ENCODE results near the gene TUBB6. TPM values are rescaled to one million over a fixed set of nuclear protein-coding genes. Genes with fewer than 3 reads are reported as not detected.

Gene TUBB6
- total RNA-seq, 4 donors from 2014 or later: 20.7 to 111 (median 50.5) TPM

DNA sequence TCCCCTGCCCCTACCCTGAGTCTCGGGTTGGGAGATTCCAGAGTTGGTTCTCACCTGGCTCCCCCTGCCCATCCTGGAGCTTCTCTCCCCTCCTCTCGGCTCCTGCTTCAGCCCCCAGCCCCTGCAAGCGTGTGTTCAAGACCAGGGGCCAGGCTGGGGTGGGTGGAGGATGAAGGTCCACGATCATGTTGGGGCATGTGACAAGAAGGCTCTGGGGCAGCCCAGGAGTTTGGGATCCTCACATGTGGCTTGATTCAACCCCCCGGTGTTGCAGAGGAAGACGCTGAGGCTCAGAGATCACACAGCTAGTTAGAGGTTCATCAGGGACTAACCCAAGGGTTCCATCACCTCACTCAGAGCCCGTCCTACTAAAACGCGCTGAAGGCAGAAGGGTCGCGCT is 14.2 kb upstream of the TUBB6 start:
- H3K9me3 ChIP-seq: no peaks in the 10 kb centered on the region
- no peak overlapping the region for H3K4me3 ChIP-seq
- H3K27ac ChIP-seq: no peak overlapping the region
- H3K27me3 ChIP-seq: no peaks in the 10 kb centered on the region
- peaks cover 0 to 2% (median 0%) of the 10 kb centered on the region in 4 donors for H3K4me1 ChIP-seq
- TF ChIP-seq, protein P1, sequence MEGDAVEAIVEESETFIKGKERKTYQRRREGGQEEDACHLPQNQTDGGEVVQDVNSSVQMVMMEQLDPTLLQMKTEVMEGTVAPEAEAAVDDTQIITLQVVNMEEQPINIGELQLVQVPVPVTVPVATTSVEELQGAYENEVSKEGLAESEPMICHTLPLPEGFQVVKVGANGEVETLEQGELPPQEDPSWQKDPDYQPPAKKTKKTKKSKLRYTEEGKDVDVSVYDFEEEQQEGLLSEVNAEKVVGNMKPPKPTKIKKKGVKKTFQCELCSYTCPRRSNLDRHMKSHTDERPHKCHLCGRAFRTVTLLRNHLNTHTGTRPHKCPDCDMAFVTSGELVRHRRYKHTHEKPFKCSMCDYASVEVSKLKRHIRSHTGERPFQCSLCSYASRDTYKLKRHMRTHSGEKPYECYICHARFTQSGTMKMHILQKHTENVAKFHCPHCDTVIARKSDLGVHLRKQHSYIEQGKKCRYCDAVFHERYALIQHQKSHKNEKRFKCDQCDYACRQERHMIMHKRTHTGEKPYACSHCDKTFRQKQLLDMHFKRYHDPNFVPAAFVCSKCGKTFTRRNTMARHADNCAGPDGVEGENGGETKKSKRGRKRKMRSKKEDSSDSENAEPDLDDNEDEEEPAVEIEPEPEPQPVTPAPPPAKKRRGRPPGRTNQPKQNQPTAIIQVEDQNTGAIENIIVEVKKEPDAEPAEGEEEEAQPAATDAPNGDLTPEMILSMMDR (IDR thresholded peaks at IDR 0.05): no peak
- no peak for TF ChIP-seq POLR2A (IDR thresholded peaks at IDR 0.05)
- H3K36me3 ChIP-seq: no peaks in the 10 kb centered on the region
- DNase-seq: peak in 1 of 3 donors; percentile 3

DNA sequence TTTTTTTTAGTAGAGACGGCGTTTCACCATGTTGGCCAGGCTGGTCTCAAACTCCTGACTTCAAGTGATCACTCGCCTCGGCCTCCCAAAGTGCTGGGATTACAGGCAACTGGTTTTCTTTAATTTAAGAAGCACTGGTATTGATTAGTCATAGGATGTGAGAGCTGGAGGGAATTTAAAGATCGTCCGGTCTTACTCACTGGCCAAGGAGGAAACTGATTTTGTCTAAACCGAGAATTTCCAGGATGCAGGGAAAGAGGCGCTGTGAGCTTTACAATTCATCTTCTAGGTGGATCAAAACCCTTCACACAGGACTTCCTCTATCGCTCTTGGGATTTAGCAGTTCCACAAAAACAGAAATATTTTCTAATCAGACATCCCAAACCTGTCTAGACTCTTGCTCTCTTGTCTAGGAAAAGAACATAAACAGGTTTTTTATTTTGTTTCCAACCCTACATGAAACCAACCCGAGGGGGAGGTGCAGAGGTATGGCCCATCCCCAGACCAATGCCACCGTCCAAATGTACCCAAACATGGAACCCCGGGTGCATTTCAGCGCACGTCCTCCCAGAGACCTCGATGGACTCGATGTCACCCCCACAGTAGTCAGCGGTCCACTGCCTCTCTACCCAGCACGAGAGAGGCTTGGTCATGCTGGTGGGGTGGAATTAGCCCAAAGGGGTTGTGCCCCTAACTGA is 12.5 kb upstream of the TUBB6 start:
- no peaks in the 10 kb centered on the region for H3K9me3 ChIP-seq
- no peaks in the 10 kb centered on the region for H3K4me1 ChIP-seq
- DNase-seq: peak in 1 of 3 donors; percentile 5
- no peak overlapping the region for H3K27ac ChIP-seq
- H3K36me3 ChIP-seq: no peaks in the 10 kb centered on the region
- no peak for TF ChIP-seq POLR2A (IDR thresholded peaks at IDR 0.05)
- TF ChIP-seq, protein P1 (IDR thresholded peaks at IDR 0.05): no peak
- H3K4me3 ChIP-seq: no peak overlapping the region
- no peaks in the 10 kb centered on the region for H3K27me3 ChIP-seq

DNA sequence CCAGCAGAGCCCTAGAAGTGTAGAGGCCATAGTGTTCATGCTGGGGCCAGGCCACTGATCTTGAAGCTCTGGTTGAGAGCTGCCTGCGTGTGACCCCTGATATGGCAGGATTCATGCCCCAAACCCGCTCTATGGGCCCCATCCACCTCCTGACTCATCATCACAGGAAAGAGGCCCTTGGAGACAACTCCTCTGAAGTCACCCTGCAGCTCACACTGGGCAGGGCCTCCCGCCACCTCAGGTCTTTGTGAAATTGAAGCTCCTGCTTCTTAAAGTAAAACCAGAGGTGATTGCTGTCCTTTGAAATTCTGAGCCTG is 12.0 kb upstream of the TUBB6 start:
- no peak for DNase-seq
- H3K4me1 ChIP-seq: no peaks in the 10 kb centered on the region
- no peaks in the 10 kb centered on the region for H3K27me3 ChIP-seq
- no peaks in the 10 kb centered on the region for H3K9me3 ChIP-seq
- no peak overlapping the region for H3K4me3 ChIP-seq
- no peak for TF ChIP-seq POLR2A (IDR thresholded peaks at IDR 0.05)
- TF ChIP-seq, protein P1 (IDR thresholded peaks at IDR 0.05): no peak
- H3K36me3 ChIP-seq: no peaks in the 10 kb centered on the region
- no peak overlapping the region for H3K27ac ChIP-seq

DNA sequence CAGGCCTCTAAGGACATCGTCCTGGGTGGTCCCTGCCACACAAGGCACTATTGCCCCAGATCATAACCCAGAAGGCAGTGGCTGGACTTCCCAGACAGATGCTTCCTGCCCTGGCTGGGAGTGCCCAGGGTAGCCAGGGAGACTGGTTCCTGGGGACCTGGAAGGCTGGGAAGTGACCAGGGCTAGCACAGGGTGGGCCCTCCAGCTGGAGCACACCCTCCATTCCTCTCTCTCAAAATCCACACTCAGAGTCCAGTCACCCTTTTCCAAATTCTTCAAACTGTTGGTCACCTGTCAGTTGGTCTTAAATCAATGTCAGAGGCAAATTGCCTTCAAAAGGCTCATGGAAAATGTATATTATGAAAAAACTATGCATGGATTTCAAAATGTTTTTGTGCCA is 11.6 kb upstream of the TUBB6 start:
- TF ChIP-seq, protein P1 (IDR thresholded peaks at IDR 0.05): no peak
- no peak for TF ChIP-seq POLR2A (IDR thresholded peaks at IDR 0.05)
- no peak for DNase-seq
- Histone ChIP-seq H3K36me3 (no peaks in the 10 kb centered on the region), H3K9me3 (no peaks in the 10 kb centered on the region), H3K4me1 (no peaks in the 10 kb centered on the region), H3K27me3 (no peaks in the 10 kb centered on the region), H3K27ac (no peak overlapping the region), H3K4me3 (no peak overlapping the region)

DNA sequence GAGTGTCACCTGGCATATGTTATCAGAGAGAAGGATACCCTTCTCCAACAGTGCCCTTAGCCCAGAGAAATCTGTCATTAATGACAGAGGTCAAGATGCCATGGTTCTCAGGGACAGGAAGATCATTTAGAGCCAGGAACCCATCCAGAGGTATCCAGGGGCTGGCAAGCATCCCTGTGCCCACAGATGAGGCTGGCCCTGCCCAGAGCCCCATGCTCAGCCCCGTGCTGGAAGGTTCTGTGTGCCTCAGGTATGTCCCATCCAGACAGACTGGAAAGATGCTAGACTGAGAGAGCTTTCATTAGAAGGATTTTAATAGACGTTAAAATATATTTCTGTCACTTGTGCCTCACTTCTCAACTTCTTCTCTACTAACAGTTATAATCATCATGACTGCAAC is 8.2 kb upstream of the TUBB6 start:
- Histone ChIP-seq H3K27me3 (no peaks in the 10 kb centered on the region), H3K27ac (no peak overlapping the region), H3K9me3 (no peaks in the 10 kb centered on the region), H3K4me3 (no peak overlapping the region), H3K4me1 (no peaks in the 10 kb centered on the region), H3K36me3 (no peaks in the 10 kb centered on the region)
- DNase-seq: no peak
- TF ChIP-seq, protein P1 (IDR thresholded peaks at IDR 0.05): no peak
- no peak for TF ChIP-seq POLR2A (IDR thresholded peaks at IDR 0.05)

Data from Peyer's patch (tissue), 4 donors.